Measurements from ENCODE around the gene GPR132. TPM values are rescaled to one million over a fixed set of nuclear protein-coding genes. Genes with fewer than 3 reads are reported as not detected.
"Not testable (repeated sequence)": the region's sequence is repeated elsewhere in the genome, so short reads cannot be mapped to it uniquely, and the experiment has no call there.

Gene GPR132
- total and polyA plus RNA-seq, 2 of the 13 experiments (the other 11 are each of a cell fraction or from before 2014, with no cell fraction given), result not detected

- TF ChIP-seq ARID4A (CRISPR knock-in tag; IDR thresholded peaks at IDR 0.05; ENCODE audit: borderline replicate concordance) (no peak), BHLHE40 (IDR thresholded peaks at IDR 0.05; ENCODE audit: low read length) (no peak), ZMYM3 (CRISPR knock-in tag; IDR thresholded peaks at IDR 0.05) (no peak), ZNF678 (CRISPR knock-in tag; IDR thresholded peaks at IDR 0.05) (no peak)
These were observed at the start of gene GPR132 (continued) for GRCh38 chr14:105065280-105066228.

DNA sequence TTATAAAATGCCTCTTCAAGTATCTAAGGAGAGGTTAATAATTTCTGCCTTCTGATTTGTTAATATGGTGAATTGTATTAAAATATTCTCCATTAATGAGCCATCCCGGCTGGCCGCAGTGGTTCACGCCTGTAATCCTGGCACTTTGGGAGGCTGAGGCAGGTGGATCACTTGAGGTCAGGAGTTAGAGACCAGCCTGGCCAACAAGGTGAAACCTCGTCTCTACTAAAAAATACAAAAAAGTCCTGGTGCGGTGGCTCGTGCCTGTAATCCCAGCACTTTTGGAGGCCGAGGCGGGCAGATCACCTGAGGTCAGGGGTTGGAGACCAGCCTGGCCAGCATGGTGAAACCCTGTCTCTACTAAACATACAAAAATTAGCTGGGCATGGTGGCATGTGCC is 44.0 kb upstream of the GPR132 start:
- CTCF ChIA-PET (ENCODE audit: low intra/inter-chr PET ratio, low total read pairs); DNase-seq (ENCODE audit: low spot score); H3K4me1 ChIP-seq (ENCODE audit: insufficient read depth, low read length); BruUV-seq (replicated peaks); H3K4me3 ChIP-seq (replicated peaks in 1 of 3; ENCODE audit: insufficient read depth in 1 of 3, low read depth in 2 of 3, low read length in 3 of 3); H3K9me3 ChIP-seq (ENCODE audit: low read length); H3K36me3 ChIP-seq (replicated peaks in 1 of 2; ENCODE audit: control insufficient read depth in 1 of 2, insufficient read depth in 2 of 2, low read length in 2 of 2); H3K79me2 ChIP-seq (ENCODE audit: insufficient read depth, low read length); FAIRE-seq; H2AFZ ChIP-seq (ENCODE audit: low read length); H3K4me2 ChIP-seq (ENCODE audit: low read depth, low read length); ATAC-seq; intact Hi-C loops (cut with micrococcal nuclease; ENCODE audit: unreplicated experiment); POLR2A ChIA-PET; H3K9ac ChIP-seq (ENCODE audit: insufficient read depth, low read depth, low read length); H4K20me1 ChIP-seq (ENCODE audit: insufficient read depth, low read length); H3K27ac ChIP-seq (ENCODE audit: extremely low read length, insufficient read depth, low read length); in situ Hi-C loops (cut with HindIII; ENCODE audit: extremely low pct_ligation_motif_present, low pct_unique_long_range_greater_than_20kb): not testable (repeated sequence)
- peaks cover 4 to 18% of the 10 kb centered on the region in 2 experiments; a peak in 3 of 5 replicates for H3K27me3 ChIP-seq (ENCODE audit: control insufficient read depth in 1 of 2, insufficient read depth in 2 of 2, low read length in 2 of 2)
- WGBS (ENCODE audit: low lambda C conversion rate), result 55% methylated on average over 8 of the region's 8 CpGs

All from HepG2 (cell line).